Rectal smooth muscle tissue (tissue), 1 donor: Measurements from ENCODE around the gene GRID2IP.
"Not testable (repeated sequence)": the region's sequence is repeated elsewhere in the genome, so short reads cannot be mapped to it uniquely, and the experiment has no call there.

Experiments used
- H3K27ac ChIP-seq: one replicate; pipeline ENCODE4 v1.7.0; 2013; ENCODE audit warnings: low read depth, low read length, inconsistent platforms
- H3K27me3 ChIP-seq: one replicate; pipeline ENCODE4 v1.7.0; 2013; ENCODE audit warnings: low read length; ENCODE audit not compliant: control insufficient read depth, insufficient read depth
- H3K36me3 ChIP-seq: one replicate; pipeline ENCODE4 v1.7.0; 2013; ENCODE audit warnings: low read length; ENCODE audit not compliant: control insufficient read depth, insufficient read depth
- H3K4me1 ChIP-seq: one replicate; pipeline ENCODE4 v1.7.0; 2013; ENCODE audit warnings: low read length; ENCODE audit not compliant: control insufficient read depth, insufficient read depth
- H3K4me3 ChIP-seq: one replicate; pipeline ENCODE4 v1.7.0; 2013; ENCODE audit warnings: low read length
- H3K9ac ChIP-seq: one replicate; pipeline ENCODE4 v1.7.0; 2013; ENCODE audit warnings: low read length

Gene GRID2IP

DNA sequence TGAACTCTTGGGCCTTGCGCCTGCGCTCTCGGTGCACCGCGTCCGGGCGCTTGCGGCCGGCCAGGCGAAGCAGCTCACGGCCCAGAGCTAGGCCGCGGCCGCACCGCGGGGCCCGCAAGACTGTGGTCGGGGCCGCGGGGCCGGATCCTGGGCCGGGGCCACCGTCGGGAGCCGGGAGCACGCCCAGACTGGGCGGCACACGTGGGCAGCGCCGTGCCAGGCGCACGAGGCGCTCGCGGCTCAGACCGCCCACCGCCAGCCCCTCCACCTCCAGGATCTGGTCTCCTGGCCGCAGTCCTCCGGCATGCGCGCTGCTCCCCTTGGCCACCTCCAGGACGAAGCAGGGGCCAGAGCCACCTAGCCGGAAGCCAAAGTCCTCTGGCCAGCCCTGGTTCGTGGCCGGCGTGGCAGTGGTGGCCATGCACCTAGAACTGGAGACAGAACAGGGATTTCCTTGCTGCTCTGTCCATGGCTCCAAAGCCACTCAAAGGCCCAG lies at the start of gene GRID2IP:
Gene GRID2IP (minus strand): TSS at position 446 of the 496 bp plus-strand sequence. CDS start 25 bp downstream, at position 421.
- Histone ChIP-seq H3K36me3 (no peaks in the 10 kb centered on the region), H3K27me3 (no peaks in the 10 kb centered on the region), H3K27ac (no peak within 1 kb of the TSS), H3K9ac (no peak within 1 kb of the TSS), H3K4me3 (no peak within 1 kb of the TSS), H3K4me1 (no peaks in the 10 kb centered on the region)

DNA sequence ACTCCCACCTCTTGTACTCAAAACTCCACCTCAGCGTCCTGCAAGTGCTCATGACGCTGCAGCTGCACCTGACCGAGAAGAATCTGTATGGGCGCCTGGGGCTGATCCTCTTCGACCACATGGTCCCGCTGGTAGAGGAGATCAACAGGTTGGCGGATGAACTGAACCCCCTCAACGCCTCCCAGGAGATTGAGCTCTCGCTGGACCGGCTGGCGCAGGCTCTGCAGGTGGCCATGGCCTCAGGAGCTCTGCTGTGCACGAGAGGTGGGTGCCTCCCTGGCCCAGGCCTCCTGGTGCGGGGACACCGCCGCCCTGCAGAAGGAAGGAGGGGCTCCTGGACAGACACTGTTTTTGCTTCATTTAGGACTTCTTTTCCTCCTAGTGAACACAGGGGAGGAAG lies 48.8 kb upstream of the GRID2IP start:
- no peaks in the 10 kb centered on the region for H3K27me3 ChIP-seq
- no peak overlapping the region for H3K4me3 ChIP-seq
- H3K36me3 ChIP-seq: peaks cover 39% of the 10 kb centered on the region
- no peak overlapping the region for H3K9ac ChIP-seq
- H3K4me1 ChIP-seq: no peaks in the 10 kb centered on the region
- H3K27ac ChIP-seq: no peak overlapping the region

DNA sequence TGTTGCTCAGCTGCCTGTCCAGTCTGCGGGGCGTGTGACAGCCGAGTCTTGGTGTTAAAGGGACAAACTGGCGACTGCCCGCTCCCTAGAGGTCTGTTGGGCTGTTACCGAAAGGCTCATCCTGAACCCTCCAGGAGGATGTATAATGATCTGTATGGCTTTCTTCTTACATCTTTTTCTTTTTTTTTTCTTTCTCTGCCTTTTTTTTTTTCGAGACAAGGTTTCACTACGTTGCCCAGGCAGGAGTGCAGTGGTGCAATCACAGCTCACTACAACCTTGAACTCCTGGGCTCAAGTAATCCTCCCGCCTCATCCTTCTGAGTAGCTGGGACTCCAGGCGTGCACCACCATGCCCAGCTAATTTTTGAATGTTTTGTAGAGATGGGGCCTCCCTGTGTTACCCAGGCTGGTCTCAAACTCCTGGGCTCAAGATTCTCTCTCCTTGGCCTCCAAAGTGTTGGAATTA lies 39.4 kb upstream of the GRID2IP start:
- Histone ChIP-seq H3K36me3 (peaks cover 19% of the 10 kb centered on the region), H3K4me3 (peak overlapping the region; percentile 98), H3K9ac (peak overlapping the region; percentile 49), H3K4me1 (peaks cover 7% of the 10 kb centered on the region), H3K27me3 (no peaks in the 10 kb centered on the region), H3K27ac (peak overlapping the region; percentile 72)

DNA sequence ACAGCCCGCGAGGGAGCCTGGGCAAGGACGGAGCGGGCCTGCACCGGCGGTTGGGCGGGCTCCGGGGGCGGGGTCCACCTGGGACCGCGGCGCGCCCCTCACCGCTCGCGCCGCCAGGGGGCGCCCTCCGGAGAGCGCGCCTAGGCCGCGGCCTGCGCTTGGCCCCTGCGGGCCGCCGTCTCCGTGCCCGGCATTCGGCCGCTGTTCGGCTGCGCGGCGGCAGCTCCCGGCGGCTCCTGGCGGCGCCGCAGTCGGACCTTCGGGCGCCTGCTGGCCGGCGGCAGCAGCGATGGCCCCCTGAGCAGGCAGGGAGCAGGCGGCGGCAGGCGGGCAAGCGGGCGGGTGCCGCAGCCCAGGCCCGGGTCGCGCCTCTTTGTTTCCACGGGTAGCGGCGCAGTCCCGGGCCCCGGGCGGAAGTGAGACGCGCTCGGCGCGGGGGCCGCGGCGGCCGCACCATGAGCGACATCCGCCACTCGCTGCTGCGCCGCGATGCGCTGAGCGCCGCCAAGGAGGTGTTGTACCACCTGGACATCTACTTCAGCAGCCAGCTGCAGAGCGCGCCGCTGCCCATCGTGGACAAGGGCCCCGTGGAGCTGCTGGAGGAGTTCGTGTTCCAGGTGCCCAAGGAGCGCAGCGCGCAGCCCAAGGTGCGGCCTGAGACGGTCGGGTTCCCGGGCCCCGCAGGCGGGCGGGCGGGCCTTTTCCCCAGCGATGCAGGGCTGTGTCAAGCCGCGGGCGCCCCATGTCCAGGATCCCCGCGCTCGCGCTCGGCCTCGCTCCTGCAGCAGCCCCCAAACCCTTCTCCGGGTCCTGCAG lies 38.8 kb upstream of the GRID2IP start, which contains the start of gene INTS15:
Gene INTS15 (plus strand): TSS at position 193 of the 816 bp plus-strand sequence. CDS start 263 bp downstream, at position 456.
- peak within 1 kb of the TSS; percentile 49 for H3K9ac ChIP-seq
- H3K4me1 ChIP-seq: peaks cover 7% of the 10 kb centered on the region
- H3K27me3 ChIP-seq: no peaks in the 10 kb centered on the region
- H3K27ac ChIP-seq: peak within 1 kb of the TSS; percentile 72
- peaks cover 14% of the 10 kb centered on the region for H3K36me3 ChIP-seq
- H3K4me3 ChIP-seq: peak within 1 kb of the TSS; percentile 98

DNA sequence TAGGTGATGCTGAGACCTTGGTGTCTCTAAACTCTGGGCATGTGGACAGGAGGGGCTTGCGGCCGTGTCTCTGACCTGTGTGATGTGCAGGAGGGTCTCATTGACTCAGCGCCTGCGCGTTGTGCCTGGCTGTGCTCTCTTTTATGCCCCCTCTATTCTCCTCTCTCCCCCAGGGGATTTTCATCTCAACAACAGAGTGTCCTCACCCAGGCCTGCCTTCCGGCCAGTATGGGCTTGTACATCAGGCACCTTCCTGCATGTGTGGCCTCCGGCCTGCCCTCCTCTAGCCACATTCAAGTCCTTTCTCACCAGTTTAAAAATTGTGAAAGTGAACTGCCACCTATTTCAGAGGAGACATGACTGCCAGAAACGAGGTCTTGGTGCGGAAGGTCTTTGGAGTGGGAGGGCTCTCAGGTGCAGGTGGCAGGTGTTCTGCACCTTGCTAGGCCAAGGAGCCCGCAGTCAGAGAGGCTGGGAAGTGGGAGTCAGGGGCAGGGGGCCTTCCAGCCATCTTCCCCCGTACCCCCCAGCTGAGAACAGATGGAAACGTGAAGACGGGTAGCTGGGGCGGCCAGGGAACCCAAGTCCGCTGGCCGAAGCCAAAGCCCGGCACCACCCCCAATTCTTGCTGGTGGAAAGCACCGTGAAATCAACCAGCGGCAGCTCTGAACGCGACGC lies 38.0 kb upstream of the GRID2IP start:
- Histone ChIP-seq H3K27ac (peak overlapping the region; percentile 32), H3K36me3 (peaks cover 16% of the 10 kb centered on the region), H3K9ac (no peak overlapping the region), H3K4me1 (peaks cover 7% of the 10 kb centered on the region), H3K4me3 (peak overlapping the region; percentile 59), H3K27me3 (no peaks in the 10 kb centered on the region)

DNA sequence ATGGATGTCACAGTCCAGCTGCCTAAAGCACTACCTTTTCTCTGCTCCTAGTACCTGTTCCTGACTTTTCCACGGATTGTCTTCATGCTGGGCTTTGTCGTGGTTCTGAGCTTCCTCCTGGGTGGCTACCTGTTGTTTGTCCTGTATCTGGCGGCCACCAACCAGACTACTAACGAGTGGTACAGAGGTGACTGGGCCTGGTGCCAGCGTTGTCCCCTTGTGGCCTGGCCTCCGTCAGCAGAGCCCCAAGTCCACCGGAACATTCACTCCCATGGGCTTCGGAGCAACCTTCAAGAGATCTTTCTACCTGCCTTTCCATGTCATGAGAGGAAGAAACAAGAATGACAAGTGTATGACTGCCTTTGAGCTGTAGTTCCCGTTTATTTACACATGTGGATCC lies 37.3 kb upstream of the GRID2IP start:
- Histone ChIP-seq H3K27ac (no peak overlapping the region), H3K9ac (no peak overlapping the region), H3K4me1 (peaks cover 7% of the 10 kb centered on the region), H3K36me3 (peaks cover 12% of the 10 kb centered on the region), H3K27me3 (no peaks in the 10 kb centered on the region), H3K4me3 (no peak overlapping the region)

DNA sequence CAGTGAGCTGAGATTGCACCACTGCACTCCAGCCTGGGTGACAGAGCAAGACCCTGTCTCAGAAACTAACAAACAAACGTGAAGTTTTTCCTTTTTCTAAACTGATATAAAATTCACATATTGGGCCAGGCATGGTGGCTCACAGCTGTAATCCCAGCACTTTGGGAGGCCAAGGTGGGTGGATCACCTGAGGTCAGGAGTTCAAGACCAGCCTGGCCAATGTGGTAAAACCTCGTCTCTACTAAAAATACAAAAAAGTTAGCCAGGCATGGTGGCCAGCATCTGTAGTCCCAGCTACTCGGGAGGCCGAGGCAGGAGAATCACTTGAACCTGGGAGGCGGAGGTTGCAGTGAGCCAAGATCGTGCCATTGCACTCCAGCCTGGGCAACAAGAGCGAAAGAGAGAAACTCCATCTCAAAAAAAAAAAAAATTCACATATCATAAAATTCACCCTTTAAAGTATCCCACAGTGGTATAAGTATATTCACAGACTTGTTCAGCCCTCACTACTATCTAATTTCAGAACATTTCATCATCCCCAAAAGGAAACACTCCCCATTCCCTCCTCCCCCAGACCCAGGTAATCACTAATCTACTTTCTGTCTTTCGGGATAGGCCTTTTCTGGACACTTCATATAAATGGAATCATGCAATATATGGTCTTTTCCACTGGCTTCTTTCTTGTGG lies 34.6 kb upstream of the GRID2IP start:
- peaks cover 17% of the 10 kb centered on the region for H3K36me3 ChIP-seq
- not testable (repeated sequence) for H3K9ac ChIP-seq, H3K4me3 ChIP-seq, H3K27me3 ChIP-seq, H3K4me1 ChIP-seq, H3K27ac ChIP-seq

DNA sequence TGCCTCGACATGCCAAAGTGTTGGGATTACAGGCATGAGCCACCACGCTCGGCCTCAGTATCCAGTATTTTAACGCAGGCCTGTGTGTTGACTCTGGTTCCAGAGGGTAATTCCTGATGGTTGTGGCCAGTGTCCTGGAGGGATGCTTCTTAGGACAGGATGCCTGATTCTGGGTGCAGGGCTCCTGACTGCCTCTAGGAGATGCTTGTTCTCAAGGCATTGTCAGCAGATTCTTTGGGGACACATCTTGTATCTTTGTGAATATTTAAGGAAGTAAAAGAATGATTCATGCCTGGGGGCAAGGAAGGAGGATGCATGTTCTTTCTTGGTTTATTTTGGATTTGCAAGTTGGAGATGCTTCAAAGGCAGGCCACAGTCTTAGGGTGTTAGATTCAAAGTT lies 28.2 kb upstream of the GRID2IP start:
- Histone ChIP-seq H3K9ac (no peak overlapping the region), H3K4me1 (no peaks in the 10 kb centered on the region), H3K4me3 (no peak overlapping the region), H3K27ac (no peak overlapping the region), H3K27me3 (no peaks in the 10 kb centered on the region), H3K36me3 (peaks cover 15% of the 10 kb centered on the region)

DNA sequence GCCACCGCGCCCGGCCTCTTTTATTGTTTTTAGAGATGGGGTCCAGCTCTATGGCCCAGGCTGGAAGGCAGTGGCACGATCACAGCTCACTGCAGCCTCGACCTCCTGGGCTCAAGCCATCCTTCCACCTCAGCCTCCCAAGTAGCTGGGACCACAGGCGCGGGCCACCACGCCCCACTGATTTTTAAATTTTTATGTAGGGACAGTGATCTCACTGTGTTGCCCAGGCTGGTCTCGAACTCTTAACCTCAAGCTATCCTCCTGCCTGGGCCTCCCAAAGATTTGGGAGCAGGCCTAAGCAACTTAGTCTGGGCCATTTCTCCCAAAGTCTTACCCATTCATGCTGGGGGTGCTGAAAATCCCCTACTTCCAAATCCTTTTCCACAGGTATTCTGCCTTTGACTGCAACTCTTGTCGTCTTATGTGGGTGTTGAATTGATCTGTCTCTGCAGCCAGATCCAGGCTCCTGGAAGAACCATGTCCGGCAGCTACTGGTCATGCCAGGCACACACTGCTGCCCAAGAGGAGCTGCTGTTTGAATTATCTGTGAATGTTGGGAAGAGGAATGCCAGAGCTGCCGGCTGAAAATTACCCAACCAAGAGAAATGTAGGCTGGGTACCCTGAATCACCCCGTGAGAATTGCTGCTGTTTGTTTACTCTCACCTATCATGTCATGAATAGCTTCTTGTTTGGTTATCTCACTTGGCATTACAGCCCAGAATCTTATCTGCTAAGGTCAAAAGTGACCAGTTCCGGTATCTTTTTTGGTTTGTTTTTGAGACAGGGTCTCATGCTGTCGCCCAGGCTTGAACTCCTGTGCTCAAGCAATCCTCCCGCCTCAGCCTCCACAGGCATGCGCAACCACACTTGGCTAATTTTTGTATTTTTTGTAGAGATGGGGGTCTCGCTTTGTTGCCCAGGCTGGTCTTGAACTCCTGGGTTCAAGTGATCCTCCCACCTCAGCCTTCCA lies 27.1 kb upstream of the GRID2IP start:
- Histone ChIP-seq H3K4me3 (no peak overlapping the region), H3K27ac (peak overlapping the region; percentile 88)

DNA sequence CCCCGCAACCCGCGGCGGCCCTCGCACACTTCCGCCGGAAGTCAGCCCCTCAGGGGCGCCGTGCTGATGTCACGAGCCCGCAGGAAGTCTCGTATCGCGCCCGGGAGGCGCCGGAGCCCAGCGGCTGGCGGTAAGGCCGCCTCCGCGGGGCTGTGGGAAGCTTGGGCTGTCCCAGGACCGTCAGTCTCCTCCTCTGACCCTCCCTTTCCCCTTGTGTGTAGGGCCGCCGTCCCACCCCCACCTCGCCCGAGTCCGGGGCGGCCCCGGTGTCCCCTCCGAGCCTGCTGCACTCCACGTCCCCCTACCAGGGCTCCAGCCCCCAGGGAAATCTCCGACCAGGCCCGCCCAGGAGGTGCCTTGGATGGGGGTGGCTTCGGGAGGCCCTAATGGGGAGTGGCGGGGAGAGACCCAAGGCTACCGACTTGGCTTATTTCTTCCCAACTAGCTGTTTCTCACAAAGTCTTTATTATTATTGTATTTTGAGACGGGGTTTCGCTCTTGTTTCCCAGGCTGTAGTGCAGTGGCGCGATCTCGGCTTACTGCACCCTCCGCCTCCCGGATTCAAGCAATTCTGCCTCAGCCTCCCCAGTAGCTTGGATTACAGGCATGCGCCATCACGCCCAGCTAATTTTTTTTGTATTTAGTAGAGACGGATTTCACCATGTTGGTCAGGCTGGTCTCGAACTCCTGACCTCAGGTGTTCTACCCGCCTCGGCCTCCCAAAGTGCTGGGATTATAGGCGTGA lies 26.3 kb upstream of the GRID2IP start, which contains the start of gene ZDHHC4:
Gene ZDHHC4 (plus strand): TSS at position 86 of the 745 bp plus-strand sequence. CDS start 3,108 bp downstream, outside the sequence.
- H3K27me3 ChIP-seq: no peaks in the 10 kb centered on the region
- H3K27ac ChIP-seq: peak within 1 kb of the TSS; percentile 88

More for the DNA sequence above, 27.1 kb upstream of the GRID2IP start:
- Histone ChIP-seq H3K27me3 (no peaks in the 10 kb centered on the region), H3K36me3 (peaks cover 14% of the 10 kb centered on the region), H3K9ac (no peak overlapping the region), H3K4me1 (no peaks in the 10 kb centered on the region)

More for the DNA sequence above, 26.3 kb upstream of the GRID2IP start, which contains the start of gene ZDHHC4:
- peak within 1 kb of the TSS; percentile 67 for H3K9ac ChIP-seq
- H3K4me3 ChIP-seq: peak within 1 kb of the TSS; percentile 68
- H3K36me3 ChIP-seq: peaks cover 10% of the 10 kb centered on the region
- no peaks in the 10 kb centered on the region for H3K4me1 ChIP-seq
